Stomach (tissue), 9 donors: ENCODE data around the gene ABAT. TPM values are rescaled to one million over a fixed set of nuclear protein-coding genes. Genes with fewer than 3 reads are reported as not detected.

Source experiments
- DNase-seq, 2 donors: peaks; one replicate each; pipeline versions ENCODE4 v3.0.0 to v3.0.0-alpha.2; 2013 to 2019
- H3K27ac ChIP-seq, 5 donors: fragments of 200-600 bp in 4 of 5; sonication (generic) in 4 of 5; one replicate each; pipeline ENCODE4 v1.5.1; 2013 to 2019; ENCODE audit warnings: mild to moderate bottlenecking in 1 of 5, moderate library complexity in 1 of 5
- H3K27me3 ChIP-seq, 3 donors: fragments of 200-600 bp; sonication (generic); one replicate each; pipeline ENCODE4 v1.5.1; 2017 to 2019; ENCODE audit warnings: mixed run types in 1 of 3
- H3K36me3 ChIP-seq, 4 donors: fragments of 200-600 bp; sonication (generic); 1 replicate in 3 of 4; 2 replicates in 1 of 4; pipeline ENCODE4 v1.5.1; 2016 to 2019
- H3K4me1 ChIP-seq, 4 donors: fragments of 200-600 bp; sonication (generic); one replicate each; pipeline ENCODE4 v1.5.1; 2016 to 2019
- H3K4me3 ChIP-seq, 4 donors: fragments of 200-600 bp; sonication (generic) in 3 of 4; one replicate each; pipeline ENCODE4 v1.5.1; 2016 to 2019; ENCODE audit warnings: mild to moderate bottlenecking in 1 of 4
- H3K9me3 ChIP-seq, 4 donors: fragments of 200-600 bp; sonication (generic); one replicate each; pipeline ENCODE4 v1.5.1; 2016 to 2019
- CTCF ChIP-seq, 7 experiments: fragments of 450-650 bp in 4 of 7; fragments of 200-600 bp in 3 of 7; sonication (generic) in 3 of 7; IDR thresholded peaks; one replicate each; pipeline ENCODE4 v1.5.1; 2016 to 2019; ENCODE audit warnings: antibody characterized with exemption in 7 of 7, control low read depth in 2 of 7, mild to moderate bottlenecking in 1 of 7
- EP300 ChIP-seq: sonication (generic); formaldehyde crosslinking; IDR thresholded peaks from one replicate; pipeline ENCODE4 v1.6.1; 2017; ENCODE audit warnings: antibody characterized with exemption
- POLR2A ChIP-seq, 4 donors: fragments of 450-650 bp; IDR thresholded peaks; one replicate each; pipeline ENCODE4 v1.6.1; 2016; ENCODE audit warnings: antibody characterized with exemption in 4 of 4, control low read depth in 2 of 4, mild to moderate bottlenecking in 1 of 4, moderate library complexity in 1 of 4
- POLR2AphosphoS5 ChIP-seq, 3 donors: sonication (generic); formaldehyde crosslinking; IDR thresholded peaks; one replicate each; pipeline ENCODE4 v1.6.1; 2016; ENCODE audit warnings: antibody characterized with exemption in 3 of 3
- WGBS, 5 donors: extraction: QIAGEN DNeasy Blood & Tissue Kit in 3 of 5; methylation state at CpG; one replicate each; pipeline versions ENCODE4 v1.1.5 to v1.1.7; 2013 to 2018; 5-methylcytosine and 5-hydroxymethylcytosine counted together
- intact Hi-C: fragments of 100-400 bp; cut with DNase I; formaldehyde crosslinking; loops from one replicate; pipeline ENCODE4 v1.15.1; 2023; ENCODE audit warnings: low total_unique reads
- polyA plus RNA-seq, 3 donors: library from polyadenylated mRNA; stranded (reverse); fragments of 200-250 nt; gene quantifications; one replicate each; pipeline ENCODE4 v1.2.3, GENCODE V29; 2013
- total RNA-seq, 5 donors: library from RNA; depleted of rRNA; stranded (reverse); fragments of >200 nt; gene quantifications; one replicate each; pipeline versions ENCODE4 v1.1.0 to v1.2.3, GENCODE V29; 2014 to 2016
- donor health status: healthy with polysubstance abuse.
- donor health status: Bipolar disorder and iron deficiency.
- donor health status: healthy.

The ABAT gene
- total and polyA plus RNA-seq, 8 donors: 2.9 to 10.3 (median 5.3) TPM

- intact Hi-C loops: no loop called here
- H3K36me3 ChIP-seq: peaks cover 88 to 100% (median 100%) of the 10 kb centered on the region in 4 donors
- 69 to 86% (median 76%) methylated on average over 12 of the region's 12 CpGs for WGBS, 5 donors
Measured at GRCh38 chr16:8812162-8812843, 137.9 kb downstream of the ABAT start.

GRCh38 chr16:8814095-8814806 lies 139.8 kb downstream of the ABAT start:
- whole genome bisulfite sequencing, 5 donors: 86 to 96% (median 94%) methylated on average over 14 of the region's 14 CpGs
- intact Hi-C loops: no loop called here

More at GRCh38 chr16:8812162-8812843, 137.9 kb downstream of the ABAT start:
- no peak overlapping the region for H3K27ac ChIP-seq
- no peaks in the 10 kb centered on the region for H3K9me3 ChIP-seq
- TF ChIP-seq POLR2A (IDR thresholded peaks at IDR 0.05) (no peak), CTCF (IDR thresholded peaks at IDR 0.05) (no peak), EP300 (no peak), POLR2AphosphoS5 (IDR thresholded peaks at IDR 0.05) (no peak)
- no peak overlapping the region for H3K4me3 ChIP-seq
- no peaks in the 10 kb centered on the region for H3K27me3 ChIP-seq
- peaks cover 0 to 2% (median 0%) of the 10 kb centered on the region in 4 donors for H3K4me1 ChIP-seq
- no peak for DNase-seq

GRCh38 chr16:8816967-8817655 lies 142.7 kb downstream of the ABAT start:
- intact Hi-C loops: no loop called here
- H3K36me3 ChIP-seq: peaks cover 44 to 100% (median 99%) of the 10 kb centered on the region in 4 donors
- TF ChIP-seq CTCF (IDR thresholded peaks at IDR 0.05) (no peak), EP300 (no peak), POLR2A (IDR thresholded peaks at IDR 0.05) (no peak), POLR2AphosphoS5 (IDR thresholded peaks at IDR 0.05) (no peak)

More at GRCh38 chr16:8814095-8814806, 139.8 kb downstream of the ABAT start:
- no peaks in the 10 kb centered on the region for H3K4me1 ChIP-seq
- no peak for DNase-seq
- H3K36me3 ChIP-seq: peaks cover 69 to 100% (median 100%) of the 10 kb centered on the region in 4 donors
- no peaks in the 10 kb centered on the region for H3K27me3 ChIP-seq
- no peaks in the 10 kb centered on the region for H3K9me3 ChIP-seq
- H3K27ac ChIP-seq: no peak overlapping the region
- no peak overlapping the region for H3K4me3 ChIP-seq
- TF ChIP-seq POLR2AphosphoS5 (IDR thresholded peaks at IDR 0.05) (no peak), CTCF (IDR thresholded peaks at IDR 0.05) (no peak), EP300 (no peak), POLR2A (IDR thresholded peaks at IDR 0.05) (no peak)

GRCh38 chr16:8818504-8819270 lies 144.3 kb downstream of the ABAT start:
- Histone ChIP-seq H3K4me3 (no peak overlapping the region), H3K36me3 (peaks cover 31 to 86% (median 83%) of the 10 kb centered on the region in 4 donors), H3K4me1 (no peaks in the 10 kb centered on the region), H3K27me3 (no peaks in the 10 kb centered on the region), H3K9me3 (no peaks in the 10 kb centered on the region), H3K27ac (no peak overlapping the region)
- DNase-seq: no peak
- 84 to 91% (median 87%) methylated on average over 10 of the region's 10 CpGs for WGBS, 5 donors
- intact Hi-C loops: no loop called here
- TF ChIP-seq EP300: no peak
- TF ChIP-seq POLR2A (IDR thresholded peaks at IDR 0.05): no peak
- TF ChIP-seq CTCF (IDR thresholded peaks at IDR 0.05): no peak
- no peak for TF ChIP-seq POLR2AphosphoS5 (IDR thresholded peaks at IDR 0.05)

More at GRCh38 chr16:8816967-8817655, 142.7 kb downstream of the ABAT start:
- WGBS, 5 donors: 73 to 83% (median 82%) methylated on average over 6 of the region's 6 CpGs
- Histone ChIP-seq H3K27me3 (no peaks in the 10 kb centered on the region), H3K9me3 (no peaks in the 10 kb centered on the region), H3K4me3 (no peak overlapping the region), H3K4me1 (no peaks in the 10 kb centered on the region), H3K27ac (no peak overlapping the region)
- no peak for DNase-seq
